ENCODE measurements around the gene PAK5. TPM values are rescaled to one million over a fixed set of nuclear protein-coding genes. Genes with fewer than 3 reads are reported as not detected.

The PAK5 gene
- total RNA-seq, 4 donors from 2014 or later, result not detected

GRCh38 chr20:9810738-9811137 lies 28.1 kb downstream of the PAK5 start:
- Histone ChIP-seq H3K27ac (no peak overlapping the region), H3K4me1 (no peaks in the 10 kb centered on the region), H3K9me3 (no peaks in the 10 kb centered on the region), H3K27me3 (no peaks in the 10 kb centered on the region), H3K36me3 (no peaks in the 10 kb centered on the region), H3K4me3 (no peak overlapping the region)
- DNase-seq, result no peak
- TF ChIP-seq POLR2A (IDR thresholded peaks at IDR 0.05), result no peak
- TF ChIP-seq, protein P1, sequence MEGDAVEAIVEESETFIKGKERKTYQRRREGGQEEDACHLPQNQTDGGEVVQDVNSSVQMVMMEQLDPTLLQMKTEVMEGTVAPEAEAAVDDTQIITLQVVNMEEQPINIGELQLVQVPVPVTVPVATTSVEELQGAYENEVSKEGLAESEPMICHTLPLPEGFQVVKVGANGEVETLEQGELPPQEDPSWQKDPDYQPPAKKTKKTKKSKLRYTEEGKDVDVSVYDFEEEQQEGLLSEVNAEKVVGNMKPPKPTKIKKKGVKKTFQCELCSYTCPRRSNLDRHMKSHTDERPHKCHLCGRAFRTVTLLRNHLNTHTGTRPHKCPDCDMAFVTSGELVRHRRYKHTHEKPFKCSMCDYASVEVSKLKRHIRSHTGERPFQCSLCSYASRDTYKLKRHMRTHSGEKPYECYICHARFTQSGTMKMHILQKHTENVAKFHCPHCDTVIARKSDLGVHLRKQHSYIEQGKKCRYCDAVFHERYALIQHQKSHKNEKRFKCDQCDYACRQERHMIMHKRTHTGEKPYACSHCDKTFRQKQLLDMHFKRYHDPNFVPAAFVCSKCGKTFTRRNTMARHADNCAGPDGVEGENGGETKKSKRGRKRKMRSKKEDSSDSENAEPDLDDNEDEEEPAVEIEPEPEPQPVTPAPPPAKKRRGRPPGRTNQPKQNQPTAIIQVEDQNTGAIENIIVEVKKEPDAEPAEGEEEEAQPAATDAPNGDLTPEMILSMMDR (IDR thresholded peaks at IDR 0.05), result no peak

GRCh38 chr20:9809271-9809670 lies 29.6 kb downstream of the PAK5 start:
- Histone ChIP-seq H3K9me3 (no peaks in the 10 kb centered on the region), H3K4me1 (no peaks in the 10 kb centered on the region), H3K36me3 (no peaks in the 10 kb centered on the region), H3K27ac (no peak overlapping the region), H3K27me3 (no peaks in the 10 kb centered on the region), H3K4me3 (no peak overlapping the region)
- no peak for DNase-seq
- TF ChIP-seq, protein P1 (IDR thresholded peaks at IDR 0.05), result no peak

- Histone ChIP-seq H3K4me1 (no peaks in the 10 kb centered on the region), H3K4me3 (no peak overlapping the region), H3K27me3 (no peaks in the 10 kb centered on the region), H3K9me3 (no peaks in the 10 kb centered on the region), H3K27ac (no peak overlapping the region), H3K36me3 (no peaks in the 10 kb centered on the region)
- no peak for DNase-seq
- TF ChIP-seq POLR2A (IDR thresholded peaks at IDR 0.05), result no peak
- TF ChIP-seq, protein P1 (IDR thresholded peaks at IDR 0.05), result no peak
Measured at GRCh38 chr20:9808166-9808565, 30.7 kb downstream of the PAK5 start.

DNA sequence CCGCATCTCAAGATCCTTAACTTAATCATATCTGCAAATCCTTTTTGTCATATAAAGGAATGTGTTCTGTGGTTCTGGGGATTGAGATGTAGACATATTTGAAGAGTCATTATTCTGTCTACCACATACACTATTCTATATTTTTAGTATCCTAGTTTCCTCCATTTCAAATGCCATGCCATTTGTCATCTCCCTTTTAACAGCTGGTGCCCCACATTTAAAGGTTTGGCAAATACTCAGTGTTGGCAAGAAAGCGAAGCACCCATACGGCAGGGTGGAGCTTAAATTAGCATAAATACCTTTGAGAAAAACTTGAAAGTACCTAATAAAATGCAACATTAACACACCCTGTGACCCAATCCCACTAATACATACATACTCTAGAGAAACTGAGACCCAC lies 31.7 kb downstream of the PAK5 start:
- TF ChIP-seq POLR2A (IDR thresholded peaks at IDR 0.05), result no peak
- TF ChIP-seq, protein P1 (IDR thresholded peaks at IDR 0.05), result no peak
- Histone ChIP-seq H3K4me3 (no peak overlapping the region), H3K27me3 (no peaks in the 10 kb centered on the region), H3K36me3 (no peaks in the 10 kb centered on the region), H3K9me3 (no peaks in the 10 kb centered on the region), H3K4me1 (no peaks in the 10 kb centered on the region), H3K27ac (no peak overlapping the region)
- no peak for DNase-seq

DNA sequence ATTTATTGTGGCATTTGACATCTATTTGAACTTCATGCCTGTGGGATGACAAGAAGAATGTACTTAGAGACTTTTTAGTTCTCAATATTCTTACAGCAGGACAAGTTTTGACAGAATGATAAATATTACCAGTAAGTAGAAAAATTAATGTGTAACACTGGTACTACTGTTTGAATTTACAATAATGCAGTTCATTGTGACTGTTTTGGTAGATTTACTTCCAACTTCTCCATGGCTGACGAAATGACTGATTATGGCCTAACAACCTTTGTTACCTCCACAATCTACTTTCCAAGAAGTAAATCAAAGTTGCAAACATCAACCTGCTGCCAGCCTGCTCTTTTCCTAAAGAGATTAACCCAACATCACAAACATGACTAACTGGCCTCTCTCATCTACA lies 38.5 kb downstream of the PAK5 start:
- TF ChIP-seq, protein P1 (IDR thresholded peaks at IDR 0.05), result no peak
- TF ChIP-seq POLR2A (IDR thresholded peaks at IDR 0.05), result no peak
- no peak for DNase-seq

DNA sequence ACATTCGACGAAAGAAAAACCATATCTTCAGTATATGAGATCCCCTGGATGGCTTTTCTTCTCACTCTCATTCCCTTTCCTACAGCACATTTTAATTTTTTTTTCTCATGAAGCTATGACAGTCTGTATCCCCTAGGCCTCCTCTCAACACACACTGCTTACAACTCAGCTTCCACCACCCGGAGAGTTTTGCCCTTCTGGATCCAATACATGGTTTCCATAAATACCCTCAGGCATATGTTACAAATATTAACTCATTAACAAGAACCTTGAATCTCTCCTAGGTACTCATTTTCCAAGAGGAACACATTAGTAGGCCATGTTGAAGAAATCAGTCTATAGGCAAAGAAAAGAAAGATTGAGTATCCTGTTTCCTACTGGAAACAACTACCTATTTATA lies 44.0 kb downstream of the PAK5 start:
- no peaks in the 10 kb centered on the region for H3K4me1 ChIP-seq
- TF ChIP-seq, protein P1 (IDR thresholded peaks at IDR 0.05), result no peak
- no peak for TF ChIP-seq POLR2A (IDR thresholded peaks at IDR 0.05)

More for the DNA sequence above, 38.5 kb downstream of the PAK5 start:
- Histone ChIP-seq H3K36me3 (no peaks in the 10 kb centered on the region), H3K27ac (no peak overlapping the region), H3K27me3 (no peaks in the 10 kb centered on the region), H3K4me1 (no peaks in the 10 kb centered on the region), H3K4me3 (no peak overlapping the region), H3K9me3 (no peaks in the 10 kb centered on the region)

More for the DNA sequence above, 44.0 kb downstream of the PAK5 start:
- H3K36me3 ChIP-seq, result no peaks in the 10 kb centered on the region
- H3K9me3 ChIP-seq, result no peaks in the 10 kb centered on the region
- no peak overlapping the region for H3K4me3 ChIP-seq
- no peaks in the 10 kb centered on the region for H3K27me3 ChIP-seq
- DNase-seq, result no peak
- H3K27ac ChIP-seq, result no peak overlapping the region

All from Peyer's patch (tissue), 4 donors.